ENCODE measurements around the gene PRDM4.

DNA sequence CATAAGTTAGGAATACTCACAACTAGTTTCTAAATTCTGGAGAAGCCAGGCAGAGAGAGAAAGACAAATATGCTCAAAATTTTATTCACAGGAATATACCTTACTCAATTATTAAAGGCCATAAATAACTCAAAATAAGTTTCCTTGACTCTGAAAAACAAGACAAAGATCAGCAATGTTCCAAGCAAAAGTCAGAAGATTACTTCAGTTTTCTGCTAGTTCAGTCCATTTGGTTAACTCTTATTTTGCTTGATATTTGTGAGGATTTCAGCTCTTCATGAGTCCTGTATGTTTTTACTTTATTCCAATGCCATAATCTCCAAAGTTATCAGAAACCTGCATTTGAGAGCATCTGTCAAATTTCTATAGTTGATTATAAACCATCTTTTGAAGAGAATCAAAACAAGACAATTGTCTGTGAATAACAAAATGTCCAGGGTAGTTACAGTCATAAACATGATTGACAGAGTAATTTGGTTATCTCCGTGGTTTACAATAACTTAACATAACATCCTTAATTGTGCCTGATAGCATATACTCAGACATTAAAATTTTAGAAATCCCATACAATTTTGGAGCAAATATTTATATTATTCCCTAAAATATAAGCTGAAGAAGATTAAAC is 30.6 kb upstream of the PRDM4 start:
- TF ChIP-seq CTCF (IDR thresholded peaks at IDR 0.05) (no peak), POLR2A (IDR thresholded peaks at IDR 0.05) (no peak)

Measured in testis (tissue), 2 donors.